ENCODE data around the gene SLC4A11. TPM values are rescaled to one million over a fixed set of nuclear protein-coding genes. Genes with fewer than 3 reads are reported as not detected.

Gene SLC4A11
- total RNA-seq, 2 experiments from 2014 or later: 1.8 to 2.8 TPM

- ChIA-PET CTCF (no interaction called here), POLR2A (no interaction called here)
- intact Hi-C loops (cut with micrococcal nuclease): no loop called here
- H3K9me3 Mint-ChIP-seq: no peaks in the 10 kb centered on the region
- no peaks in the 10 kb centered on the region for H3K27me3 Mint-ChIP-seq
- ATAC-seq (no peak), DNase-seq (no peak)
- H3K4me3 Mint-ChIP-seq: no peak overlapping the region
- no peaks in the 10 kb centered on the region for H3K36me3 Mint-ChIP-seq (ENCODE audit: low read depth)
- H3K27ac Mint-ChIP-seq: no peak overlapping the region
- TF ChIP-seq CTCF (IDR thresholded peaks at IDR 0.05): no peak
- H3K4me1 Mint-ChIP-seq (ENCODE audit: low read depth): no peaks in the 10 kb centered on the region
Observed at GRCh38 chr20:3275064-3275935, 36.3 kb upstream of the SLC4A11 start.

GRCh38 chr20:3273371-3273770 lies 34.4 kb upstream of the SLC4A11 start:
- no peak for TF ChIP-seq CTCF (IDR thresholded peaks at IDR 0.05)
- no peak for ATAC-seq
- Mint-ChIP-seq H3K4me3 (no peak overlapping the region), H3K27ac (no peak overlapping the region), H3K36me3 (ENCODE audit: low read depth) (no peaks in the 10 kb centered on the region), H3K27me3 (no peaks in the 10 kb centered on the region), H3K9me3 (no peaks in the 10 kb centered on the region), H3K4me1 (ENCODE audit: low read depth) (no peaks in the 10 kb centered on the region)
- intact Hi-C loops (cut with micrococcal nuclease): no loop called here
- POLR2A ChIA-PET: interaction anchor here (1.2 kb wide), 1 partner anchor 22 kb away, joined by 3 read pairs; no protein-coding TSS in a partner anchor
- DNase-seq: no peak
- CTCF ChIA-PET: interaction anchor here (0.8 kb wide), 1 partner anchor 13 kb away, joined by 3 read pairs; no protein-coding TSS in a partner anchor

- no peaks in the 10 kb centered on the region for H3K27me3 Mint-ChIP-seq
- CTCF ChIA-PET: no interaction called here
- DNase-seq (no peak), ATAC-seq (no peak)
- H3K4me3 Mint-ChIP-seq: no peak overlapping the region
- no peak for TF ChIP-seq CTCF (IDR thresholded peaks at IDR 0.05)
- no peaks in the 10 kb centered on the region for H3K9me3 Mint-ChIP-seq
- POLR2A ChIA-PET: interaction anchor here (0.8 kb wide), 1 partner anchor 21 kb away, joined by 3 read pairs; no protein-coding TSS in a partner anchor
- intact Hi-C loops (cut with micrococcal nuclease): no loop called here
- no peaks in the 10 kb centered on the region for H3K4me1 Mint-ChIP-seq (ENCODE audit: low read depth)
- H3K36me3 Mint-ChIP-seq (ENCODE audit: low read depth): no peaks in the 10 kb centered on the region
- H3K27ac Mint-ChIP-seq: no peak overlapping the region
Observed at GRCh38 chr20:3270051-3270450, 31.1 kb upstream of the SLC4A11 start.

GRCh38 chr20:3262566-3262965 lies 23.6 kb upstream of the SLC4A11 start:
- TF ChIP-seq CTCF (IDR thresholded peaks at IDR 0.05): no peak
- ChIA-PET POLR2A (no interaction called here), CTCF (interaction anchor here (1.2 to 2.2 kb wide), 3 partner anchors 14 to 44 kb away, joined by 3 to 9 read pairs (median 7); no protein-coding TSS in a partner anchor)
- Mint-ChIP-seq H3K36me3 (ENCODE audit: low read depth) (peaks cover 2% of the 10 kb centered on the region), H3K9me3 (no peaks in the 10 kb centered on the region), H3K4me3 (no peak overlapping the region), H3K27me3 (no peaks in the 10 kb centered on the region), H3K4me1 (ENCODE audit: low read depth) (no peaks in the 10 kb centered on the region), H3K27ac (no peak overlapping the region)
- intact Hi-C loops (cut with micrococcal nuclease): no loop called here
- DNase-seq: no peak
- ATAC-seq: no peak

GRCh38 chr20:3258429-3258828 lies 19.4 kb upstream of the SLC4A11 start:
- Mint-ChIP-seq H3K36me3 (ENCODE audit: low read depth) (peaks cover 2% of the 10 kb centered on the region), H3K4me3 (no peak overlapping the region), H3K4me1 (ENCODE audit: low read depth) (no peaks in the 10 kb centered on the region), H3K9me3 (no peaks in the 10 kb centered on the region), H3K27me3 (no peaks in the 10 kb centered on the region), H3K27ac (no peak overlapping the region)
- CTCF ChIA-PET: interaction anchor here (1.4 to 1.7 kb wide), 2 partner anchors 10 to 39 kb away, joined by 3 to 5 read pairs; no protein-coding TSS in a partner anchor
- DNase-seq: no peak
- intact Hi-C loops (cut with micrococcal nuclease): no loop called here
- POLR2A ChIA-PET: no interaction called here
- ATAC-seq: no peak
- no peak for TF ChIP-seq CTCF (IDR thresholded peaks at IDR 0.05)
